Measurements from ENCODE around the gene TM9SF2. TPM values are rescaled to one million over a fixed set of nuclear protein-coding genes. Genes with fewer than 3 reads are reported as not detected.

The TM9SF2 gene
- total RNA-seq, 2 experiments from 2014 or later: 37.2 to 38.2 TPM

GRCh38 chr13:99498171-99499161 lies 2.8 kb upstream of the TM9SF2 start:
- Mint-ChIP-seq H3K36me3 (ENCODE audit: low read depth) (peaks cover 35% of the 10 kb centered on the region), H3K9me3 (peaks cover 3% of the 10 kb centered on the region), H3K27me3 (no peaks in the 10 kb centered on the region), H3K4me3 (peak overlapping the region; percentile 93), H3K27ac (peak overlapping the region; percentile 98), H3K4me1 (ENCODE audit: low read depth) (peaks cover 90% of the 10 kb centered on the region)
- H3K27ac ChIP-seq (ENCODE audit: low read depth in 1 of 2, low read length in 2 of 2): peak overlapping the region; percentile 68 to 85
- ATAC-seq (ENCODE audit: poor library complexity) (peak; percentile 66), DNase-seq (peak; percentile 93 to 99 (median 96))
- ChIA-PET CTCF (no interaction called here), POLR2A (interaction anchor here (0.8 to 1.4 kb wide), 4 partner anchors 15 to 1177 kb away, joined by 3 to 5 read pairs (median 4); no protein-coding TSS in a partner anchor)
- H3K36me3 ChIP-seq (ENCODE audit: insufficient read depth, low read length): no peaks in the 10 kb centered on the region
- no peaks in the 10 kb centered on the region for H3K9me3 ChIP-seq (ENCODE audit: control insufficient read depth in 1 of 2, insufficient read depth in 1 of 2, low read length in 2 of 2)
- peak overlapping the region; percentile 62 for H3K4me3 ChIP-seq (ENCODE audit: low read length)
- no peak for TF ChIP-seq CTCF (IDR thresholded peaks at IDR 0.05)
- peaks cover 67% of the 10 kb centered on the region for H3K4me1 ChIP-seq (ENCODE audit: insufficient read depth, low read length)
- intact Hi-C loops (cut with DNase I, micrococcal nuclease): loop anchor here (2.0 to 10.0 kb wide), 7 partner anchors 108 to 501 kb away; partner anchors contain the start of genes CLYBL (in 1 of the 2), GPR18 (in 1 of the 2) and UBAC2 (in 1 of the 2)
- H3K27me3 ChIP-seq (ENCODE audit: control insufficient read depth in 1 of 2, insufficient read depth in 2 of 2, low read length in 2 of 2): no peaks in the 10 kb centered on the region

- POLR2A ChIA-PET: interaction anchor here (0.8 to 4.7 kb wide), 11 partner anchors 17 to 413 kb away, joined by 3 to 19 read pairs (median 4); partner anchors contain the start of genes CLYBL, GPR18 and UBAC2
- H3K36me3 ChIP-seq (ENCODE audit: insufficient read depth, low read length): no peaks in the 10 kb centered on the region
- no peak for TF ChIP-seq CTCF (IDR thresholded peaks at IDR 0.05)
- no peaks in the 10 kb centered on the region for H3K9me3 ChIP-seq (ENCODE audit: control insufficient read depth in 1 of 2, insufficient read depth in 1 of 2, low read length in 2 of 2)
- no peak for ATAC-seq (ENCODE audit: poor library complexity)
- H3K27ac ChIP-seq (ENCODE audit: low read depth in 1 of 2, low read length in 2 of 2): peak overlapping the region; percentile 85 to 92
- peaks cover 29% of the 10 kb centered on the region for H3K36me3 Mint-ChIP-seq (ENCODE audit: low read depth)
- DNase-seq: no peak
- intact Hi-C loops (cut with DNase I, micrococcal nuclease): loop anchor here (2.0 to 10.0 kb wide), 7 partner anchors 106 to 1174 kb away; partner anchors contain the start of genes CLYBL (in 1 of the 2) and TMTC4 (in 1 of the 2)
- peaks cover 90% of the 10 kb centered on the region for H3K4me1 Mint-ChIP-seq (ENCODE audit: low read depth)
- H3K4me3 ChIP-seq (ENCODE audit: low read length): peak overlapping the region; percentile 85
- H3K4me1 ChIP-seq (ENCODE audit: insufficient read depth, low read length): peaks cover 61% of the 10 kb centered on the region
- H3K4me3 Mint-ChIP-seq: peak overlapping the region; percentile 96
- peaks cover 3% of the 10 kb centered on the region for H3K9me3 Mint-ChIP-seq
- no peaks in the 10 kb centered on the region for H3K27me3 Mint-ChIP-seq
- peak overlapping the region; percentile 98 for H3K27ac Mint-ChIP-seq
- H3K27me3 ChIP-seq (ENCODE audit: control insufficient read depth in 1 of 2, insufficient read depth in 2 of 2, low read length in 2 of 2): no peaks in the 10 kb centered on the region
- CTCF ChIA-PET: interaction anchor here (0.8 to 2.5 kb wide), 5 partner anchors 58 to 282 kb away, joined by 3 to 10 read pairs (median 5); partner anchors contain the start of gene CLYBL
These were observed 461 bp upstream of the TM9SF2 start for GRCh38 chr13:99500839-99501183.

GRCh38 chr13:99501848-99502301 lies 603 bp downstream of the TM9SF2 start:
- Mint-ChIP-seq H3K4me1 (ENCODE audit: low read depth) (peaks cover 90% of the 10 kb centered on the region), H3K27me3 (no peaks in the 10 kb centered on the region), H3K9me3 (peaks cover 3% of the 10 kb centered on the region), H3K27ac (peak overlapping the region; percentile 98), H3K36me3 (ENCODE audit: low read depth) (peaks cover 28% of the 10 kb centered on the region), H3K4me3 (peak overlapping the region; percentile 96)
- H3K4me3 ChIP-seq (ENCODE audit: low read length): peak overlapping the region; percentile 85
- intact Hi-C loops (cut with DNase I, micrococcal nuclease): loop anchor here (2.0 to 10.0 kb wide), 7 partner anchors 105 to 1173 kb away; partner anchors contain the start of genes CLYBL (in 1 of the 2) and TMTC4 (in 1 of the 2)
- peaks cover 53% of the 10 kb centered on the region for H3K4me1 ChIP-seq (ENCODE audit: insufficient read depth, low read length)
- DNase-seq (peak in 6 of 14 experiments; percentile 14 to 51 (median 38)), ATAC-seq (ENCODE audit: poor library complexity) (no peak)
- POLR2A ChIA-PET: interaction anchor here (0.6 to 4.7 kb wide), 10 partner anchors 9 to 414 kb away, joined by 3 to 19 read pairs (median 4); partner anchors contain the start of genes CLYBL, GPR18 and UBAC2
- H3K9me3 ChIP-seq (ENCODE audit: control insufficient read depth in 1 of 2, insufficient read depth in 1 of 2, low read length in 2 of 2): no peaks in the 10 kb centered on the region
- TF ChIP-seq CTCF (IDR thresholded peaks at IDR 0.05): no peak
- CTCF ChIA-PET: interaction anchor here (0.8 to 2.5 kb wide), 5 partner anchors 11 to 283 kb away, joined by 3 to 10 read pairs (median 5); no protein-coding TSS in a partner anchor
- no peaks in the 10 kb centered on the region for H3K36me3 ChIP-seq (ENCODE audit: insufficient read depth, low read length)
- H3K27me3 ChIP-seq (ENCODE audit: control insufficient read depth in 1 of 2, insufficient read depth in 2 of 2, low read length in 2 of 2): no peaks in the 10 kb centered on the region
- peak overlapping the region; percentile 85 to 92 for H3K27ac ChIP-seq (ENCODE audit: low read depth in 1 of 2, low read length in 2 of 2)

All from CD4-positive, alpha-beta T cell (primary cell).